RWPE2 (cell line): ENCODE data around the gene SLC12A2.

Experiments used
- ATAC-seq: fragments of 200-7000 bp; cut with Tn5 transposase; 3 replicates; pipeline ENCODE4 v1.9.1; 2021; ENCODE audit warnings: low read depth
- DNase-seq: peaks from one replicate; pipeline ENCODE4 v3.0.0-alpha.2; 2020; ENCODE audit warnings: low spot score
- H3K27ac ChIP-seq: fragments of 450-650 bp; 2 replicates; pipeline ENCODE4 v1.5.1; 2017; ENCODE audit warnings: mild to moderate bottlenecking; ENCODE audit not compliant: poor library complexity, severe bottlenecking
- H3K27me3 ChIP-seq: fragments of 250-450 bp; sonication (Bioruptor Pico); 2 replicates; pipeline ENCODE4 v1.5.1; 2021; ENCODE audit warnings: mild to moderate bottlenecking, moderate library complexity; ENCODE audit not compliant: insufficient read depth, poor library complexity, severe bottlenecking
- H3K36me3 ChIP-seq: fragments of 250-450 bp; sonication (Bioruptor Pico); 2 replicates; pipeline ENCODE4 v1.5.1; 2020; ENCODE audit warnings: low read depth, mild to moderate bottlenecking, moderate library complexity
- H3K4me1 ChIP-seq: fragments of 250-450 bp; sonication (Bioruptor Pico); 2 replicates; pipeline ENCODE4 v1.5.1; 2021; ENCODE audit warnings: mild to moderate bottlenecking, moderate library complexity; ENCODE audit not compliant: insufficient read depth, poor library complexity, severe bottlenecking
- H3K4me3 ChIP-seq: fragments of 250-450 bp; sonication (Bioruptor Pico); 2 replicates; pipeline ENCODE4 v1.5.1; 2021; ENCODE audit warnings: mild to moderate bottlenecking, moderate library complexity; ENCODE audit not compliant: severe bottlenecking
- H3K9me3 ChIP-seq: fragments of 250-450 bp; sonication (Bioruptor Pico); 2 replicates; pipeline ENCODE4 v1.5.1; 2021; ENCODE audit warnings: mild to moderate bottlenecking, moderate library complexity; ENCODE audit not compliant: severe bottlenecking
- CTCF ChIP-seq: fragments of 450-650 bp; IDR thresholded peaks from one replicate; pipeline ENCODE4 v1.5.1; 2017; ENCODE audit warnings: mild to moderate bottlenecking, moderate library complexity; ENCODE audit not compliant: poor library complexity, severe bottlenecking

SLC12A2 gene

GRCh38 chr5:128144491-128144890 is 60.9 kb downstream of the SLC12A2 start:
- H3K36me3 ChIP-seq, result peaks cover 34% of the 10 kb centered on the region
- H3K27me3 ChIP-seq, result no peaks in the 10 kb centered on the region
- ATAC-seq, result 0 out of 3 replicates have a peak, but pooled peaks have one; percentile 27
- DNase-seq, result no peak
- no peaks in the 10 kb centered on the region for H3K9me3 ChIP-seq
- H3K27ac ChIP-seq, result no peak overlapping the region
- no peak for TF ChIP-seq CTCF
- H3K4me1 ChIP-seq, result no peaks in the 10 kb centered on the region
- no peak overlapping the region for H3K4me3 ChIP-seq

GRCh38 chr5:128146671-128147070 is 63.1 kb downstream of the SLC12A2 start:
- TF ChIP-seq CTCF, result no peak
- no peaks in the 10 kb centered on the region for H3K4me1 ChIP-seq
- H3K9me3 ChIP-seq, result no peaks in the 10 kb centered on the region
- no peaks in the 10 kb centered on the region for H3K27me3 ChIP-seq
- no peak for DNase-seq
- peaks cover 36% of the 10 kb centered on the region for H3K36me3 ChIP-seq
- no peak overlapping the region for H3K27ac ChIP-seq
- no peak for ATAC-seq
- no peak overlapping the region for H3K4me3 ChIP-seq

GRCh38 chr5:128154943-128155342 is 71.4 kb downstream of the SLC12A2 start:
- ATAC-seq, result no peak
- H3K4me3 ChIP-seq, result no peak overlapping the region
- no peak overlapping the region for H3K27ac ChIP-seq
- peaks cover 26% of the 10 kb centered on the region for H3K36me3 ChIP-seq
- H3K9me3 ChIP-seq, result no peaks in the 10 kb centered on the region
- peaks cover 4% of the 10 kb centered on the region for H3K4me1 ChIP-seq
- TF ChIP-seq CTCF, result no peak
- no peaks in the 10 kb centered on the region for H3K27me3 ChIP-seq
- no peak for DNase-seq

- DNase-seq, result no peak
- Histone ChIP-seq H3K27me3 (no peaks in the 10 kb centered on the region), H3K27ac (no peak overlapping the region), H3K36me3 (peaks cover 26% of the 10 kb centered on the region), H3K4me3 (no peak overlapping the region), H3K9me3 (no peaks in the 10 kb centered on the region), H3K4me1 (peaks cover 4% of the 10 kb centered on the region)
- peak; percentile 29; the same call in 1 of the 3 replicates for ATAC-seq
- no peak for TF ChIP-seq CTCF
Measured at GRCh38 chr5:128155776-128156175, 72.2 kb downstream of the SLC12A2 start.

- TF ChIP-seq CTCF, result no peak
- peak; percentile 35; the same call in 1 of the 3 replicates for ATAC-seq
- Histone ChIP-seq H3K4me1 (peaks cover 4% of the 10 kb centered on the region), H3K4me3 (no peak overlapping the region), H3K36me3 (peaks cover 24% of the 10 kb centered on the region), H3K27me3 (no peaks in the 10 kb centered on the region), H3K9me3 (no peaks in the 10 kb centered on the region), H3K27ac (no peak overlapping the region)
- no peak for DNase-seq
Measured at GRCh38 chr5:128156521-128156920, 73.0 kb downstream of the SLC12A2 start.
